ENCODE data around the gene MYO5B. TPM values are rescaled to one million over a fixed set of nuclear protein-coding genes. Genes with fewer than 3 reads are reported as not detected.

Gene MYO5B
- total and polyA plus RNA-seq, 2 of the 4 experiments (the other 2 are of a cell fraction), result 0.24 to 0.54 TPM

DNA sequence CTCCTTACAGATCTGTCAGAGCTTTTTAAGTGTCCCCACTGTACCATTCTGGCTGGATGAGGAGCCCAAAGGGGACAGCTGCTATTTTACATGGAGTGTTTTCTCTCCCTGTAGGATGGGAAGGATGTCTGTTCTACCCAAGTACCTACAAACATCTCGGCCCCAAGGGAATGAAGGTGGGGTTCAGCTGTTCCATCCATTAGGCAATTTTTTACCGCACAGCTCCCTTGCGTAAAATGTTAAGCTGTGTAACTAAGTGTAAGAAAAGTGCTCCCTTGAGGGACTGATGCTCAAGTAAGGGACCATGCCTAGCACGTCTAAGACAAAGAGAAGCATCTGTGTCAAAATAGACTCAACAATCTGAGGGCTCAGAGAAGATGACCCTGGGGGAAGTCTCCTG is 180.3 kb downstream of the MYO5B start:
- Histone ChIP-seq H2AFZ (replicated peaks; ENCODE audit: low read length, poor library complexity) (no peak overlapping the region), H3K79me1 (ENCODE audit: low read depth in 1 of 2, low read length in 2 of 2) (no peaks in the 10 kb centered on the region), H4K20me1 (ENCODE audit: insufficient read depth, low read length) (no peaks in the 10 kb centered on the region), H3K23ac (ENCODE audit: low read depth, low read length) (no peak overlapping the region), H2BK15ac (ENCODE audit: low read depth, low read length) (no peak overlapping the region), H3K27me3 (ENCODE audit: control insufficient read depth, insufficient read depth, low read length) (no peaks in the 10 kb centered on the region), H4K8ac (ENCODE audit: low read depth in 2 of 2, low read length in 2 of 2) (no peak overlapping the region), H2BK20ac (ENCODE audit: low read depth, low read length) (no peak overlapping the region), H3K27ac (ENCODE audit: insufficient read depth, low read length) (no peak overlapping the region), H3K4ac (ENCODE audit: low read depth, low read length) (no peak overlapping the region), H3K36me3 (ENCODE audit: control insufficient read depth, insufficient read depth, low read length) (no peaks in the 10 kb centered on the region), H3K9ac (ENCODE audit: low read depth, low read length) (no peak overlapping the region), H2AK5ac (ENCODE audit: low read depth, low read length) (no peak overlapping the region), H2BK120ac (ENCODE audit: low read depth, low read length) (no peak overlapping the region), H4K91ac (ENCODE audit: insufficient read depth, low read depth, low read length) (no peak overlapping the region), H3K4me3 (ENCODE audit: insufficient read depth, low read depth, low read length) (no peak overlapping the region), H3K4me2 (ENCODE audit: low read depth, low read length) (no peak overlapping the region), H4K5ac (ENCODE audit: low read depth, low read length) (no peak overlapping the region), H2BK5ac (ENCODE audit: low read depth, low read length, poor library complexity, severe bottlenecking) (no peak overlapping the region), H2AK9ac (replicated peaks; ENCODE audit: low read depth, low read length, poor library complexity) (no peak overlapping the region), H3K56ac (ENCODE audit: extremely low read depth, insufficient read depth, low read length) (no peak overlapping the region), H3K18ac (ENCODE audit: low read depth, low read length) (no peak overlapping the region), H3K4me1 (ENCODE audit: control insufficient read depth, insufficient read depth, low read length) (peaks cover 6% of the 10 kb centered on the region; the same call in 1 of the 2 replicates), H3K14ac (replicated peaks; ENCODE audit: low read depth, low read length) (no peak overlapping the region), H3K9me3 (ENCODE audit: control insufficient read depth, insufficient read depth, low read length) (no peaks in the 10 kb centered on the region), H3K9me1 (ENCODE audit: insufficient read depth, low read length) (0 out of 2 replicates have a peak, but pooled peaks cover 3% of the 10 kb centered on the region)
- in situ Hi-C loops (cut with MboI; ENCODE audit: low sequenced_read_pairs), result no loop called here
- no peak for ATAC-seq (ENCODE audit: low read depth)
- 60% methylated on average over 1 of the region's 4 CpGs; no CpG with 5 or more reads in 1 of the 2 experiments for WGBS, 2 experiments (ENCODE audit: extremely low coverage in 2 of 2, insufficient read length in 1 of 2)
- intact Hi-C loops (cut with micrococcal nuclease), result loop anchor here (5.0 kb wide), 1 partner anchor 188 kb away; no protein-coding TSS in a partner anchor
- POLR2A ChIA-PET (ENCODE audit: unreplicated experiment), result no interaction called here
- BruUV-seq (replicated peaks), result no TSS peak
- dilution Hi-C loops (cut with HindIII; ENCODE audit: low sequenced_read_pairs, unreplicated experiment), result no loop called here
- no peak for DNase-seq
- no peak for TF ChIP-seq SMC3 (IDR thresholded peaks at IDR 0.05; ENCODE audit: low read depth, low read length)
- no peak for TF ChIP-seq NFE2L2 (IDR thresholded peaks at IDR 0.05; ENCODE audit: low read depth, low read length)
- TF ChIP-seq, protein P1, sequence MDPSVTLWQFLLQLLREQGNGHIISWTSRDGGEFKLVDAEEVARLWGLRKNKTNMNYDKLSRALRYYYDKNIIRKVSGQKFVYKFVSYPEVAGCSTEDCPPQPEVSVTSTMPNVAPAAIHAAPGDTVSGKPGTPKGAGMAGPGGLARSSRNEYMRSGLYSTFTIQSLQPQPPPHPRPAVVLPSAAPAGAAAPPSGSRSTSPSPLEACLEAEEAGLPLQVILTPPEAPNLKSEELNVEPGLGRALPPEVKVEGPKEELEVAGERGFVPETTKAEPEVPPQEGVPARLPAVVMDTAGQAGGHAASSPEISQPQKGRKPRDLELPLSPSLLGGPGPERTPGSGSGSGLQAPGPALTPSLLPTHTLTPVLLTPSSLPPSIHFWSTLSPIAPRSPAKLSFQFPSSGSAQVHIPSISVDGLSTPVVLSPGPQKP (IDR thresholded peaks at IDR 0.05; ENCODE audit: borderline replicate concordance, low read depth, low read length), result no peak
- TF ChIP-seq, protein P2, sequence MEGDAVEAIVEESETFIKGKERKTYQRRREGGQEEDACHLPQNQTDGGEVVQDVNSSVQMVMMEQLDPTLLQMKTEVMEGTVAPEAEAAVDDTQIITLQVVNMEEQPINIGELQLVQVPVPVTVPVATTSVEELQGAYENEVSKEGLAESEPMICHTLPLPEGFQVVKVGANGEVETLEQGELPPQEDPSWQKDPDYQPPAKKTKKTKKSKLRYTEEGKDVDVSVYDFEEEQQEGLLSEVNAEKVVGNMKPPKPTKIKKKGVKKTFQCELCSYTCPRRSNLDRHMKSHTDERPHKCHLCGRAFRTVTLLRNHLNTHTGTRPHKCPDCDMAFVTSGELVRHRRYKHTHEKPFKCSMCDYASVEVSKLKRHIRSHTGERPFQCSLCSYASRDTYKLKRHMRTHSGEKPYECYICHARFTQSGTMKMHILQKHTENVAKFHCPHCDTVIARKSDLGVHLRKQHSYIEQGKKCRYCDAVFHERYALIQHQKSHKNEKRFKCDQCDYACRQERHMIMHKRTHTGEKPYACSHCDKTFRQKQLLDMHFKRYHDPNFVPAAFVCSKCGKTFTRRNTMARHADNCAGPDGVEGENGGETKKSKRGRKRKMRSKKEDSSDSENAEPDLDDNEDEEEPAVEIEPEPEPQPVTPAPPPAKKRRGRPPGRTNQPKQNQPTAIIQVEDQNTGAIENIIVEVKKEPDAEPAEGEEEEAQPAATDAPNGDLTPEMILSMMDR (conservative IDR thresholded peaks at IDR 0.05; ENCODE audit: low read depth, low read length), result no peak
- no peak for TF ChIP-seq RFX5 (IDR thresholded peaks at IDR 0.05; ENCODE audit: low read depth, low read length)
- no peak for TF ChIP-seq MXI1 (IDR thresholded peaks at IDR 0.05; ENCODE audit: borderline replicate concordance, low read depth, low read length)
- TF ChIP-seq RAD21 (IDR thresholded peaks at IDR 0.05; ENCODE audit: low read length), result no peak
- CTCF ChIA-PET, result no interaction called here

All from IMR-90 (cell line).